Neural progenitor cell (in vitro differentiated cells): ENCODE measurements around the gene FBXL15. TPM values are rescaled to one million over a fixed set of nuclear protein-coding genes. Genes with fewer than 3 reads are reported as not detected.

ENCODE experiments used
- DNase-seq: peaks from one replicate; pipeline ENCODE4 v3.0.0-alpha.2; 2016; ENCODE audit warnings: low spot score
- H2AFZ ChIP-seq: fragments of 200-600 bp; sonication (generic); replicated peaks from 2 replicates; pipeline ENCODE4 v1.6.1; 2016; ENCODE audit warnings: antibody characterized with exemption
- H3F3A ChIP-seq: fragments of 200-600 bp; sonication (generic); 2 replicates; pipeline ENCODE4 v1.6.1; 2016; ENCODE audit warnings: antibody characterized with exemption, low read depth
- H3K27ac ChIP-seq: fragments of 200-600 bp; sonication (generic); 2 replicates; pipeline ENCODE4 v1.5.1; 2016; ENCODE audit warnings: mild to moderate bottlenecking
- H3K27me3 ChIP-seq: fragments of 200-600 bp; sonication (generic); 2 replicates; pipeline ENCODE4 v1.6.1; 2016; ENCODE audit warnings: mild to moderate bottlenecking, moderate library complexity
- H3K36me3 ChIP-seq: fragments of 200-600 bp; sonication (generic); 2 replicates; pipeline ENCODE4 v1.5.1; 2016
- H3K4me1 ChIP-seq: fragments of 200-600 bp; sonication (generic); 2 replicates; pipeline ENCODE4 v1.6.1; 2016; ENCODE audit warnings: mixed run types
- H3K4me2 ChIP-seq: fragments of 200-600 bp; sonication (generic); 2 replicates; pipeline ENCODE4 v1.6.1; 2016
- H3K4me3 ChIP-seq: fragments of 200-600 bp; sonication (generic); 2 replicates; pipeline ENCODE4 v1.5.1; 2016
- H3K79me2 ChIP-seq: fragments of 200-600 bp; sonication (generic); 2 replicates; pipeline ENCODE4 v1.6.1; 2016; ENCODE audit warnings: low read depth
- H3K9ac ChIP-seq: fragments of 200-600 bp; sonication (generic); 2 replicates; pipeline ENCODE4 v1.6.1; 2016
- H3K9me3 ChIP-seq: fragments of 200-600 bp; sonication (generic); 2 replicates; pipeline ENCODE4 v1.5.1; 2016; ENCODE audit warnings: low read depth
- H4K20me1 ChIP-seq: fragments of 200-600 bp; sonication (generic); 2 replicates; pipeline ENCODE4 v1.6.1; 2016; ENCODE audit warnings: low read depth
- H3K27ac Mint-ChIP-seq: 3 replicates; pipeline ENCODE4 v1.8.0; 2021; ENCODE audit warnings: mixed read lengths
- H3K27me3 Mint-ChIP-seq: 2 replicates; pipeline ENCODE4 v1.8.0; 2022; ENCODE audit warnings: low read depth, mild to moderate bottlenecking, inconsistent platforms, moderate library complexity, mixed read lengths; ENCODE audit not compliant: insufficient read depth
- H3K36me3 Mint-ChIP-seq: 3 replicates; pipeline ENCODE4 v1.8.0; 2021; ENCODE audit warnings: mixed read lengths
- H3K4me1 Mint-ChIP-seq: 3 replicates; pipeline ENCODE4 v1.8.0; 2021; ENCODE audit warnings: mixed read lengths
- H3K4me3 Mint-ChIP-seq: 3 replicates; pipeline ENCODE4 v1.8.0; 2021; ENCODE audit warnings: mild to moderate bottlenecking, moderate library complexity, mixed read lengths
- H3K9me3 Mint-ChIP-seq: 3 replicates; pipeline ENCODE4 v1.8.0; 2020; ENCODE audit warnings: mixed read lengths
- CTCF ChIP-seq: fragments of 200-600 bp; sonication (generic); IDR thresholded peaks from 2 replicates; pipeline ENCODE4 v1.5.1; 2017; ENCODE audit warnings: antibody characterized with exemption, mild to moderate bottlenecking
- EZH2 ChIP-seq: fragments of 200-600 bp; sonication (generic); IDR thresholded peaks from 2 replicates; pipeline ENCODE4 v1.6.1; 2017; ENCODE audit warnings: antibody characterized with exemption, mild to moderate bottlenecking, moderate library complexity
- EZH2phosphoT487 ChIP-seq: fragments of 200-600 bp; sonication (generic); IDR thresholded peaks from 2 replicates; pipeline ENCODE4 v1.6.1; 2017; ENCODE audit warnings: antibody characterized with exemption
- total RNA-seq: library from RNA; depleted of rRNA; stranded (reverse); fragments of >200 nt; gene quantifications from 2 replicates; pipeline ENCODE4 v1.2.3, GENCODE V29; 2015; ENCODE audit warnings: low replicate concordance

FBXL15 gene
- total RNA-seq, 1 donor from 2014 or later: 4.4 TPM

- Mint-ChIP-seq H3K27me3 (peaks cover 7% of the 10 kb centered on the region), H3K27ac (no peak overlapping the region), H3K4me3 (no peak overlapping the region), H3K4me1 (peaks cover 19% of the 10 kb centered on the region), H3K36me3 (no peaks in the 10 kb centered on the region), H3K9me3 (no peaks in the 10 kb centered on the region)
- Histone ChIP-seq H3K79me2 (no peaks in the 10 kb centered on the region), H3K27ac (no peak overlapping the region), H3K9me3 (no peaks in the 10 kb centered on the region), H3K27me3 (peaks cover 25% of the 10 kb centered on the region), H2AFZ (no peak overlapping the region), H3K9ac (no peak overlapping the region), H4K20me1 (no peaks in the 10 kb centered on the region), H3K4me3 (no peak overlapping the region), H3K4me2 (no peak overlapping the region), H3F3A (no peaks in the 10 kb centered on the region), H3K4me1 (peaks cover 4% of the 10 kb centered on the region), H3K36me3 (no peaks in the 10 kb centered on the region)
- DNase-seq: no peak
- TF ChIP-seq EZH2phosphoT487: no peak
- no peak for TF ChIP-seq EZH2
- no peak for TF ChIP-seq CTCF
Observed at GRCh38 chr10:102400598-102401341, 19.9 kb upstream of the FBXL15 start.

GRCh38 chr10:102401342-102401654, 19.3 kb upstream of the FBXL15 start:
- no peaks in the 10 kb centered on the region for H3K9me3 Mint-ChIP-seq
- H3K4me3 Mint-ChIP-seq: no peak overlapping the region

GRCh38 chr10:102401735-102402511, 18.7 kb upstream of the FBXL15 start:
- Histone ChIP-seq H3K9ac (no peak overlapping the region), H3K9me3 (no peaks in the 10 kb centered on the region), H2AFZ (no peak overlapping the region), H3K27ac (no peak overlapping the region), H3K27me3 (peaks cover 28% of the 10 kb centered on the region), H3F3A (no peaks in the 10 kb centered on the region), H3K4me2 (no peak overlapping the region), H4K20me1 (no peaks in the 10 kb centered on the region), H3K79me2 (no peaks in the 10 kb centered on the region), H3K4me1 (no peaks in the 10 kb centered on the region), H3K36me3 (no peaks in the 10 kb centered on the region), H3K4me3 (no peak overlapping the region)
- peaks cover 9% of the 10 kb centered on the region for H3K27me3 Mint-ChIP-seq
- no peak for DNase-seq
- H3K9me3 Mint-ChIP-seq: no peaks in the 10 kb centered on the region
- no peak for TF ChIP-seq EZH2phosphoT487
- TF ChIP-seq CTCF: no peak
- no peak for TF ChIP-seq EZH2
- no peak overlapping the region for H3K4me3 Mint-ChIP-seq
- H3K36me3 Mint-ChIP-seq: peaks cover 2% of the 10 kb centered on the region
- H3K4me1 Mint-ChIP-seq: peaks cover 14% of the 10 kb centered on the region
- no peak overlapping the region for H3K27ac Mint-ChIP-seq

More at GRCh38 chr10:102401342-102401654, 19.3 kb upstream of the FBXL15 start:
- H3K27me3 ChIP-seq: peaks cover 25% of the 10 kb centered on the region
- no peaks in the 10 kb centered on the region for H3F3A ChIP-seq
- H2AFZ ChIP-seq: no peak overlapping the region
- DNase-seq: no peak
- H3K4me2 ChIP-seq: no peak overlapping the region
- H3K36me3 ChIP-seq: no peaks in the 10 kb centered on the region
- no peaks in the 10 kb centered on the region for H3K79me2 ChIP-seq
- no peaks in the 10 kb centered on the region for H4K20me1 ChIP-seq
- Mint-ChIP-seq H3K27me3 (peaks cover 9% of the 10 kb centered on the region), H3K36me3 (no peaks in the 10 kb centered on the region), H3K4me1 (peaks cover 14% of the 10 kb centered on the region), H3K27ac (no peak overlapping the region)
- no peaks in the 10 kb centered on the region for H3K9me3 ChIP-seq
- H3K27ac ChIP-seq: no peak overlapping the region
- no peaks in the 10 kb centered on the region for H3K4me1 ChIP-seq
- no peak overlapping the region for H3K4me3 ChIP-seq
- no peak overlapping the region for H3K9ac ChIP-seq
- no peak for TF ChIP-seq EZH2phosphoT487
- no peak for TF ChIP-seq CTCF
- no peak for TF ChIP-seq EZH2
